LNCAP (cell line): ENCODE data around the gene UTP14A.

Experiments used
- CTCF ChIP-seq: fragments of 450-650 bp; IDR thresholded peaks from 2 replicates; pipeline ENCODE4 v1.5.1; 2017; ENCODE audit warnings: mild to moderate bottlenecking

Gene UTP14A

GRCh38 chrX:129934952-129935351 lies 29.0 kb downstream of the UTP14A start:
- no peak for TF ChIP-seq CTCF

- TF ChIP-seq CTCF = no peak
Measured at GRCh38 chrX:129938081-129938480, 32.1 kb downstream of the UTP14A start.

GRCh38 chrX:129939986-129940385 lies 34.0 kb downstream of the UTP14A start:
- TF ChIP-seq CTCF = no peak

GRCh38 chrX:129940721-129941120 lies 34.8 kb downstream of the UTP14A start:
- TF ChIP-seq CTCF = no peak

GRCh38 chrX:129945131-129945530 lies 39.2 kb downstream of the UTP14A start:
- no peak for TF ChIP-seq CTCF

- TF ChIP-seq CTCF = no peak
Measured at GRCh38 chrX:129953334-129953648, 47.3 kb downstream of the UTP14A start.

GRCh38 chrX:129953881-129954280 lies 47.9 kb downstream of the UTP14A start:
- no peak for TF ChIP-seq CTCF

- no peak for TF ChIP-seq CTCF
Measured at GRCh38 chrX:129954804-129955203, 48.8 kb downstream of the UTP14A start.
